Measurements from ENCODE around the gene OR8B3. TPM values are rescaled to one million over a fixed set of nuclear protein-coding genes. Genes with fewer than 3 reads are reported as not detected.

The OR8B3 gene
- polyA plus RNA-seq, 12 donors: not detected

GRCh38 chr11:124376280-124376679 is 22.5 kb downstream of the OR8B3 start:
- no peak for DNase-seq

GRCh38 chr11:124359566-124359965 is 39.3 kb downstream of the OR8B3 start:
- DNase-seq: peak; percentile 3

- DNase-seq: no peak
Observed at GRCh38 chr11:124346311-124346955, 52.4 kb downstream of the OR8B3 start.

Other genes with a start within 250 kb of the OR8B3 start
- under 1 TPM in 1 of 12 donors, not detected in 11; 0.03 TPM for gene OR10D3, start 215.7 kb downstream of the OR8B3 start, polyA plus RNA-seq (ENCODE audit: insufficient read length in 12 of 12)
- gene OR8G1, start 157.9 kb downstream of the OR8B3 start, polyA plus RNA-seq (ENCODE audit: insufficient read length in 12 of 12): under 1 TPM in 1 of 12 donors, not detected in 11; 0.04 TPM
- gene OR8G5, start 142.6 kb downstream of the OR8B3 start, polyA plus RNA-seq (ENCODE audit: insufficient read length in 12 of 12): under 1 TPM in 4 of 12 donors, not detected in 8; 0.14 to 0.20 (median 0.16) TPM
- gene OR8D1, start 85.1 kb downstream of the OR8B3 start, polyA plus RNA-seq (ENCODE audit: insufficient read length in 12 of 12): under 1 TPM in 7 of 12 donors, not detected in 5; 0.01 to 0.08 (median 0.07) TPM
- not detected for gene OR8D2, start 78.8 kb downstream of the OR8B3 start, polyA plus RNA-seq (ENCODE audit: insufficient read length in 12 of 12)
- gene OR8B2, start 14.5 kb downstream of the OR8B3 start, polyA plus RNA-seq (ENCODE audit: insufficient read length in 12 of 12): not detected
- gene OR8B4, start 25.8 kb upstream of the OR8B3 start, polyA plus RNA-seq (ENCODE audit: insufficient read length in 12 of 12): not detected
- gene OR8B8, start 46.7 kb upstream of the OR8B3 start, polyA plus RNA-seq (ENCODE audit: insufficient read length in 12 of 12): not detected
- gene OR8B12, start 144.6 kb upstream of the OR8B3 start, polyA plus RNA-seq (ENCODE audit: insufficient read length in 12 of 12): not detected
- under 1 TPM in 9 of 12 donors, not detected in 3; 0.04 to 0.78 (median 0.22) TPM for gene OR8A1, start 171.0 kb upstream of the OR8B3 start, polyA plus RNA-seq (ENCODE audit: insufficient read length in 12 of 12)
- gene PANX3, start 212.4 kb upstream of the OR8B3 start, polyA plus RNA-seq (ENCODE audit: insufficient read length in 12 of 12): under 1 TPM in 4 of 12 donors, not detected in 8; 0.10 to 0.18 (median 0.15) TPM
- 10 to 100 TPM in 11 of 12 donors, not detected in 1; 17.4 to 35.2 (median 25.4) TPM for gene TBRG1, start 223.8 kb upstream of the OR8B3 start, polyA plus RNA-seq (ENCODE audit: insufficient read length in 12 of 12)